Activated B cell treated with CpG ODN at 0.5 μM for 24 hours (primary cell): ENCODE measurements around the gene VRK3. TPM values are rescaled to one million over a fixed set of nuclear protein-coding genes. Genes with fewer than 3 reads are reported as not detected.
"Not testable (repeated sequence)": the region's sequence is repeated elsewhere in the genome, so short reads cannot be mapped to it uniquely, and the experiment has no call there.

Experiments
- ATAC-seq: fragments of 200-7000 bp; cut with Tn5 transposase; one replicate; pipeline ENCODE4 v1.10.0; 2021; ENCODE audit warnings: low read depth, mild to moderate bottlenecking, moderate library complexity
- CTCF ChIA-PET: fragments of 350-600 bp; sonication (Branson Sonifier 250); formaldehyde crosslinking; loops from one replicate; lab custom pipeline; 2021; ENCODE audit warnings: antibody characterized with exemption; lab: Charles Lee
- POLR2A ChIA-PET: fragments of 350-600 bp; sonication (Branson Sonifier 250); formaldehyde crosslinking; loops from one replicate; lab custom pipeline; 2021; ENCODE audit warnings: antibody characterized with exemption; lab: Charles Lee
- DNase-seq: peaks from one replicate; pipeline ENCODE4 v3.0.0; 2022
- H3K27ac Mint-ChIP-seq: one replicate; pipeline ENCODE4 v1.8.0; 2020; ENCODE audit warnings: mixed read lengths
- H3K27me3 Mint-ChIP-seq: one replicate; pipeline ENCODE4 v1.8.0; 2021; ENCODE audit warnings: mixed read lengths
- H3K36me3 Mint-ChIP-seq: one replicate; pipeline ENCODE4 v1.8.0; 2021; ENCODE audit warnings: low read depth, mixed read lengths
- H3K4me1 Mint-ChIP-seq: one replicate; pipeline ENCODE4 v1.8.0; 2021; ENCODE audit warnings: mixed read lengths
- H3K4me3 Mint-ChIP-seq: one replicate; pipeline ENCODE4 v1.8.0; 2020; ENCODE audit warnings: mild to moderate bottlenecking, mixed read lengths
- H3K9me3 Mint-ChIP-seq: one replicate; pipeline ENCODE4 v1.8.0; 2020; ENCODE audit warnings: mixed read lengths
- intact Hi-C: fragments of 100-400 bp; cut with micrococcal nuclease; formaldehyde crosslinking; loops from one replicate; pipeline ENCODE4 v1.15.1; 2024
- total RNA-seq: library from RNA; stranded (reverse); gene quantifications from 2 replicates; pipeline ENCODE4 v1.2.3, GENCODE V29; 2022
- TF ChIP-seq, protein P1 (sequence below): fragments of 200-600 bp; IDR thresholded peaks from one replicate; pipeline ENCODE4 v1.8.0; 2022; ENCODE audit warnings: antibody characterized with exemption, mild to moderate bottlenecking

Gene VRK3
- total RNA-seq, 1 donor from 2014 or later = 82.6 TPM

DNA sequence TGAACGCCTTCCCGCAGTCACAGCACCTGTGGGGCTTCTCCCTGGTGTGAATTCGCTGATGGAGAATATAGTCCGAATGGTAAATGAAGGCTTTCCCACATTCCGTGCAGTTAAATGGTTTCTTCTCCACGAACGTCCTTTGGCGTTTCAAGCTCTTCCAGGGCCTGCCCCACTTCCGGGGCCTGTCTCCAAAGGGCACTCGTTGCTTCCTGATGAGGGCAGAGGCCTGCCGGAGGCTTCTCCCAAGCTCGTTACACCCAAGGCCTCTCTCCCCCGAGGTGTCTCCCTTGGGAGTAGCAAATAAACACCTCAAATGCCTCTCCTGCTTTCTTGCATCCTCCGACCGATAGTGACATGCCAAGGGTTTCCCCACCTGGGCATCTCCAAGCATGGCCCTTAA, 34.9 kb upstream of the VRK3 start:
- intact Hi-C loops = no loop called here
- no peak overlapping the region for H3K27ac Mint-ChIP-seq
- CTCF ChIA-PET = no interaction called here
- peaks cover 1% of the 10 kb centered on the region for H3K36me3 Mint-ChIP-seq
- H3K27me3 Mint-ChIP-seq = peaks cover 6% of the 10 kb centered on the region
- DNase-seq (no peak), ATAC-seq (no peak)
- H3K9me3 Mint-ChIP-seq = peaks cover 20% of the 10 kb centered on the region
- TF ChIP-seq, protein P1, sequence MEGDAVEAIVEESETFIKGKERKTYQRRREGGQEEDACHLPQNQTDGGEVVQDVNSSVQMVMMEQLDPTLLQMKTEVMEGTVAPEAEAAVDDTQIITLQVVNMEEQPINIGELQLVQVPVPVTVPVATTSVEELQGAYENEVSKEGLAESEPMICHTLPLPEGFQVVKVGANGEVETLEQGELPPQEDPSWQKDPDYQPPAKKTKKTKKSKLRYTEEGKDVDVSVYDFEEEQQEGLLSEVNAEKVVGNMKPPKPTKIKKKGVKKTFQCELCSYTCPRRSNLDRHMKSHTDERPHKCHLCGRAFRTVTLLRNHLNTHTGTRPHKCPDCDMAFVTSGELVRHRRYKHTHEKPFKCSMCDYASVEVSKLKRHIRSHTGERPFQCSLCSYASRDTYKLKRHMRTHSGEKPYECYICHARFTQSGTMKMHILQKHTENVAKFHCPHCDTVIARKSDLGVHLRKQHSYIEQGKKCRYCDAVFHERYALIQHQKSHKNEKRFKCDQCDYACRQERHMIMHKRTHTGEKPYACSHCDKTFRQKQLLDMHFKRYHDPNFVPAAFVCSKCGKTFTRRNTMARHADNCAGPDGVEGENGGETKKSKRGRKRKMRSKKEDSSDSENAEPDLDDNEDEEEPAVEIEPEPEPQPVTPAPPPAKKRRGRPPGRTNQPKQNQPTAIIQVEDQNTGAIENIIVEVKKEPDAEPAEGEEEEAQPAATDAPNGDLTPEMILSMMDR = no peak
- POLR2A ChIA-PET = no interaction called here
- H3K4me1 Mint-ChIP-seq = no peaks in the 10 kb centered on the region
- H3K4me3 Mint-ChIP-seq = no peak overlapping the region

DNA sequence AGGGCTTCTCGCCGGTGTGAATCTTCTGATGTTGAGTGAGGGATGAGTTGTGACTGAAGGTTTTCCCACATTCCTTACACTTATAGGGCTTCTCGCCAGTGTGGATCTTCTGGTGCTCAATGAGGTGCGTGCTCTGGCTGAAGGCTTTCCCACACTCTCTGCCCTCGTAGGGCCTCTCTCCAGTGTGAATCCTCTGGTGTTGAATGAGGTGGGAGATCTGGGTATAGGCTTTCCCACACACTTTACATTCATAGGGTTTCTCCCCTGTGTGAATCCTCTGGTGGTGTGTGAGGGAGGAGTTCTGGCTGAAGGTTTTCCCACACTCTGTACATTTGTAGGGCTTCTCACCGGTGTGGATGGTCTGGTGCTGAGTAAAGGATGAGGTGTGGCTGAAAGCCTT, 33.9 kb upstream of the VRK3 start:
- CTCF ChIA-PET = no interaction called here
- Mint-ChIP-seq H3K4me1 (no peaks in the 10 kb centered on the region), H3K27ac (no peak overlapping the region), H3K4me3 (no peak overlapping the region), H3K36me3 (peaks cover 1% of the 10 kb centered on the region), H3K27me3 (peaks cover 6% of the 10 kb centered on the region), H3K9me3 (peaks cover 20% of the 10 kb centered on the region)
- intact Hi-C loops = no loop called here
- DNase-seq (no peak), ATAC-seq (no peak)
- TF ChIP-seq, protein P1 = no peak
- POLR2A ChIA-PET = no interaction called here

DNA sequence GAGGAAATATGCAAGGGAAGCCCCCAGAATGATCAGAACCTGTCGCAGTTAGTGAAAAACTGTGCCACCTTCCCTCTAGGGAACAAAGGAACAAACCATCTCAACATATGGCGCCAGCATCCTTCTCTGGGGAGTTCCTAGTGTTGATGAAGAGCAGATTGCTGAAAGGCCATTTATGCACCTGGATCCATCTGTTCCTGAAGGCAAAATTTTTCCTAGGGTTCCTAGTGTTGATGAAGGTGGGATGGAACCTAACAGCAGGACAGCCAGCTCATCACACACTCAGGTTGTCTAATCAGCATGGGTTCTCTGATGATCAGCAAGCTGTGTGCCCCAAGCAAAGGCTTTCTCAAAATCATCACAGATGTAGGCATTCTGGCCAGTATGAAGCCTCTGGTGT, 33.3 kb upstream of the VRK3 start:
- POLR2A ChIA-PET = no interaction called here

DNA sequence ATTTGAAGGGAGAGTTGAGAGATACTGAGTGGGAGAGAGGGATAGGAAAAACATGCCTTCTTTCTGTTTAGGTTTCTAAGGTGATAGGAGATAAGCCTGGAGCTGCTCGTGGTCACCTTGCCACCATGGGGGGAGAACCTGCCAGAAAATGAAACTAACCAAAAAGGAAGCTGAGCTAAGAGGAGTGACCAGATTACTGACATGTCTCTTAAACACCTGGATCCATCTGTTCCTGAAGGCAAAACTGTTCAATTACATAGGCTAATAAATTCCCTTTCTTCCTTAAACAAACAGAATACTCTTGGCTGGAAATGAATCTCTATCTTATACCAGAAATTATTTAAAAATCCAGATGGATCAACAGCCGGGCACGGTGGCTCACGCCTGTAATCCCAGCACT, 27.9 kb upstream of the VRK3 start:
- Mint-ChIP-seq H3K27me3 (peaks cover 6% of the 10 kb centered on the region), H3K9me3 (peaks cover 5% of the 10 kb centered on the region), H3K36me3 (peaks cover 6% of the 10 kb centered on the region), H3K4me1 (peaks cover 17% of the 10 kb centered on the region), H3K27ac (no peak overlapping the region), H3K4me3 (no peak overlapping the region)
- intact Hi-C loops = no loop called here
- TF ChIP-seq, protein P1 = no peak
- DNase-seq (no peak), ATAC-seq (no peak)
- ChIA-PET CTCF (no interaction called here), POLR2A (interaction anchor here (0.7 kb wide), 1 partner anchor 339 kb away, joined by 4 read pairs; no protein-coding TSS in a partner anchor)

More for the DNA sequence above, 33.3 kb upstream of the VRK3 start:
- peaks cover 6% of the 10 kb centered on the region for H3K27me3 Mint-ChIP-seq
- peaks cover 20% of the 10 kb centered on the region for H3K9me3 Mint-ChIP-seq
- no peak for DNase-seq
- H3K4me3 Mint-ChIP-seq = no peak overlapping the region
- no peak overlapping the region for H3K27ac Mint-ChIP-seq
- intact Hi-C loops = no loop called here
- CTCF ChIA-PET = no interaction called here
- TF ChIP-seq, protein P1 = no peak
- no peak for ATAC-seq
- no peaks in the 10 kb centered on the region for H3K4me1 Mint-ChIP-seq
- peaks cover 1% of the 10 kb centered on the region for H3K36me3 Mint-ChIP-seq

DNA sequence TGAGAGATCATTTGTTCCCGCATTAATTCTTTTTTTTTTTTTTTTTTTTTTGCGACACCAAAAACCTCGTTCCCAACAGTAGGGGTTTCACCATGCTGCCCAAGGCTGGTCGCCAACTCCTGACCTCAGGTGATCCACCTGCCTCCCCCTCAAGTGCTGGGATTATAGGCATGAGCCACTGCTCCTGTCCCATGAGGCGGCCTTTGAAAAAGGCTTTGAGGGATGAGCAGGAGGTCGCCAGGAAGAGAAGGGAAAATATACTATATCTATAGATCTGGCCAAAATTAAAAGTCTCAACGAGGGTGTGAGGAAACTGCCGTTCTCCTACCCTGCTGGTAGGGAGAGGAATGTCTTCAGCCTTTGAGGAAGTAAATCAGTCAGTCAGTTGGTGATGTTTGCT, 26.8 kb upstream of the VRK3 start:
- no peak for ATAC-seq
- CTCF ChIA-PET = no interaction called here
- no peak overlapping the region for H3K27ac Mint-ChIP-seq

DNA sequence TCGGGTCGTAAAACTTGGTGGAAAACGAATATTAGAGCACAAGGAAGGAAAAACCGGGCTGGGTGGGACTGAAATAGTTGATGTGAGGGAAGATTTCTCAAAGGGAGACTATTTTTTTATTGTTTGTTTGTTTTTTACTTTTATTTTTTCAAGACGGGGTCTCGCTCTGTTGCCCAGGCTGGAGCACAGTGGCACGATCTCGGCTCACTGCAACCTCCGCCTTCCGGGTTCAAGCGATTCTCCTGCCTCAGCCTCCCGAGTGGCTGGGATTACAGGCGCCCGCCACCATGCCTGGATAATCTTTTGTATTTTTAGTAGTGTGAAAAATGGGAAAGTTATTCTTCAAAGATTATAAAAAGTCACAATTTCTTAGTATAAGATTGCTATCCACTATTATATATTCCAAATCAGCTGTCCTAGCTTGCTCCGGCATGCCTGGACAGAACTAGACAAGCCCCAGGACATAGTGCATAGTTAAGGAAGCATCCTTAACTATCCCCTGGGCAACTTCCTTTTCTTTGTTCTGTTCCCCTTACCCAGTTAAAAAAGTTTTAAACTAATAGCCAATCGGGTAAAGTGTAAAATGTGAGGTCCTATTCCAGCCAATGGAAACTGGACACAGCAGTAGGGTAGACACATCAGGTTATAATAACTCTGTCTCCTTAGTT, 26.2 kb upstream of the VRK3 start:
- ChIA-PET CTCF (interaction anchor here (1.9 kb wide), 1 partner anchor 26 kb away, joined by 5 read pairs; the partner anchor contains the start of genes VRK3 and ZNF473), POLR2A (interaction anchor here (0.5 to 0.6 kb wide), 2 partner anchors 1656 to 1882 kb away, joined by 5 to 6 read pairs; no protein-coding TSS in a partner anchor)
- peaks cover 22% of the 10 kb centered on the region for H3K36me3 Mint-ChIP-seq
- ATAC-seq, DNase-seq, H3K27me3 Mint-ChIP-seq, H3K9me3 Mint-ChIP-seq: not testable (repeated sequence)
- peaks cover 17% of the 10 kb centered on the region for H3K4me1 Mint-ChIP-seq
- intact Hi-C loops = loop anchor here (2.0 kb wide), 1 partner anchor 27 kb away; the partner anchor contains the start of gene VRK3
- peak overlapping the region; percentile 89 for H3K4me3 Mint-ChIP-seq
- peak overlapping the region; percentile 76 for H3K27ac Mint-ChIP-seq

More for the DNA sequence above, 26.8 kb upstream of the VRK3 start:
- POLR2A ChIA-PET = interaction anchor here (0.6 kb wide), 1 partner anchor 1657 kb away, joined by 6 read pairs; no protein-coding TSS in a partner anchor
- peaks cover 17% of the 10 kb centered on the region for H3K4me1 Mint-ChIP-seq
- H3K4me3 Mint-ChIP-seq = peak overlapping the region; percentile 19
- H3K36me3 Mint-ChIP-seq = peaks cover 17% of the 10 kb centered on the region
- H3K9me3 Mint-ChIP-seq = peaks cover 8% of the 10 kb centered on the region
- H3K27me3 Mint-ChIP-seq = peaks cover 6% of the 10 kb centered on the region
- intact Hi-C loops = loop anchor here (2.0 kb wide), 1 partner anchor 27 kb away; the partner anchor contains the start of gene VRK3
- no peak for DNase-seq
- TF ChIP-seq, protein P1 = no peak
